Retina (tissue), 1 donor: ENCODE results near the gene SLC35F2.
A peak's percentile ranks its signal among the peaks of the same experiment; 100 is the strongest.
"Not testable (repeated sequence)": the region's sequence is repeated elsewhere in the genome, so short reads cannot be mapped to it uniquely, and the experiment has no call there.

Experiments
- DNase-seq: peaks from one replicate; pipeline ENCODE4 v3.0.0-alpha.2; 2016

Gene SLC35F2

DNA sequence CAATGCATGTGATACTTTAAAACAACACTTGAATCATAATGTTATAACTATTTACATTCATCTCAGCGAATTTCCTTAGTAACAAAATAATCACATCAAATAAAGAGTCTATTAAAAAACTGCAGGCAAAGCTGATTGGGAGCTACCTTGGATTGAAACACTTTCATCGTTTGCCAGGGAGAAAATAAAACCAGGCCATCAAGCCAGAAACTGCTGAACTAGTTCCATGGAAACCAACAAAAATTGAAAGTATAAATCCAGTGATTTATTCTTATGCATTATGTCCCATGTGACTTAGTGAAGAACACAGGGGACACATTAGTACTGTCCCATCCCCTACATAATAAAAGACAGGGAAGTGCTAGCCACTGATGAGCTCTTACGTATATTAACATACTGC is 21.7 kb downstream of the SLC35F2 start:
- DNase-seq: no peak

DNA sequence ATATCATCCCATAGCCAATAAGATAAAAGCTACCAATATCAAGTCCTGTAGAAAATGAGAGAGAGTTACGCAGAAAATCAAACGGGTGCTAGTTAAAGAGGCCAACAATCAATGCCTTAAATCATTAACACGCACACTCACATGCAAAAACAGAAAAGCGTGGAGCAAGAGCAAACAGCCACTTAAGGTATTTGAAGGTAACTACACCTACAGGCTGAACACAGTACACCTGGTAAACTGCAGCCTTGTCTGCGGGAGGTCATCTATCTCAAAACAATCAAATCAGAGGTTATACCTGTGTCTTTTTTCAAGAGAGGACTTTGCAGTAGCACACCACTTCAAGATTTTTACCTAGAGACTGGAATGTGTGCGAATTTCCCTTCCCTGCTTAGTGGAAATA is 23.6 kb downstream of the SLC35F2 start:
- no peak for DNase-seq

DNA sequence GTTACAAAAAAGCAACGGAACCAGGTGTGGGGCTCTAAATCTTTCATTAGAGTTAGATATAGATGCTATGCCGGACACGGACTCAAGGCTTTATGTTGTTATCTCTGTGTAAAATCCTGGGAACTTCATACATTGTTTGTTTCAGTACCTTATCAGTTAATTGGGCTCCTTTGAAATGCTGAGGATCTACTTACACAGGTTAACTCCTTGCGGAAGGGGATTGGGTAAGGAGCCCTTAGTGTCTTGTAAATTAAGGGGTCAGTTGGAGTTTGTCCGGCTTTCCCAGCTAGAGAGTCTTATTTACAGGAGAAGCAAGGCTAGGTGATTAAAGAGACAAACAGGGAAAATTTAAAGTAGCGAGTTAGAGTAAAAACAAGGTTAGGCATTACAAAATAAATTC is 24.7 kb downstream of the SLC35F2 start:
- DNase-seq: not testable (repeated sequence)

DNA sequence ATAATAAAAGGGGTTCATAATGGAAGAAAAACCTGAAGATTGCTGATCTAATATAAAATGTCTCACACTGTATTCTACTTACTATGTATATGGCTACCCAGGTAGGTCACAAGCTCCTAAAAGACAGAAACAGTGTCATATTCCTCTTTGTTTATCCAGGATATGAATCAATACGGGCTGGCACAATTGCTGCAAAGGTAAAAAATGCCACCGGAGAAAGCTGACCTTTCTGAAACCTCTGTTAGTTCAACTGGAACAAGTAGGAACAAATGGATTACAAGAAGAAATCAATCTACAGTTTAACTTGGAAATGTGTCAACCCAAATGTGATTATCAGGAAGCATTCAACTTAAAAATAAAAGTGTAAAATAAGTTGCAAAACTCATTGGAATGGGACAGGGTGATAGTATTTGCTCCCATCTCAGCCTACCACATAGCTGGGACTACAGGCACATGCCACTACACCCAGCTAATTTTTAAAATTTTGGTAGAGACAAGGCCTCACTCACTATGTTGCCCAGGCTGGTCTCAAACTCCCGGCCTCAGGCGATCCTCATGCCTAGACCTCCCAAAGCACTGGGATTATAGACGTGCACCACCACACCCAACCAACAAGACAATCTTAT is 27.6 kb downstream of the SLC35F2 start:
- no peak for DNase-seq

DNA sequence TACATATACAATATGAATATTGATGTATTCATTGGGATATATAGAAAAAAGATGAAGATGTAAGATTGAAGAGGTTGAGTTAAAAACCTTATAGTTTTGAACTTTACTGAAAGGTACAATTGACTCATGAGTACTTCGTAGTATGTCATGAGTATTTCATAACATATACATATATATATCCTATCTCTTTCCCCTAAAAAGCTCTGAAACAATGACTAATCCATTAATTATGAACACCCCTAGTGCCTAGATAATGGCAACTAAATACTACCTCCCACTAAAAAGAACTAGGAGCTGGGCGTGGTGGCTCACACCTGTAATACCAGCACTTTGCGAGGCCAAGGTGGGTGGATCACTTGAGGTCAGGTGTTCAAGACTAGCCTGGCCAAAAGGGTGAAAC is 31.5 kb downstream of the SLC35F2 start:
- no peak for DNase-seq

DNA sequence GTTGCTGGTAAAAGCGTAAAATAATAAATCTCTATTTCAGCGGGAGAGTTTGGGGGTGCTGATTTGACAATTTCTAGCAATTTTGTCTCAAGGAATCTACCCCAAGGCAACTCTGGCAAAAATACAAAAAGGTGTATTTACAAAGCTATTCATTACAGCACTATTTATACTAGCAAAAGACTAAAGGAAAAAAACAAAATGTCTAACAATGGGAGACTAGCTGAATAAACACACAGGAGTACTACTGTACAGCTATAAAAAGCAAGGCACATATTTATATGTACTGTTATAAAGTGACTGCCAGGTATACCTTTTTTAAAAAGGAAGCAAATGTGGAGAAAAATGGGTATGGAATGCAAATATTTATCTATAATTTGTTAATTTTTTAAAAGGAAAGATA is 32.7 kb downstream of the SLC35F2 start:
- DNase-seq: no peak

DNA sequence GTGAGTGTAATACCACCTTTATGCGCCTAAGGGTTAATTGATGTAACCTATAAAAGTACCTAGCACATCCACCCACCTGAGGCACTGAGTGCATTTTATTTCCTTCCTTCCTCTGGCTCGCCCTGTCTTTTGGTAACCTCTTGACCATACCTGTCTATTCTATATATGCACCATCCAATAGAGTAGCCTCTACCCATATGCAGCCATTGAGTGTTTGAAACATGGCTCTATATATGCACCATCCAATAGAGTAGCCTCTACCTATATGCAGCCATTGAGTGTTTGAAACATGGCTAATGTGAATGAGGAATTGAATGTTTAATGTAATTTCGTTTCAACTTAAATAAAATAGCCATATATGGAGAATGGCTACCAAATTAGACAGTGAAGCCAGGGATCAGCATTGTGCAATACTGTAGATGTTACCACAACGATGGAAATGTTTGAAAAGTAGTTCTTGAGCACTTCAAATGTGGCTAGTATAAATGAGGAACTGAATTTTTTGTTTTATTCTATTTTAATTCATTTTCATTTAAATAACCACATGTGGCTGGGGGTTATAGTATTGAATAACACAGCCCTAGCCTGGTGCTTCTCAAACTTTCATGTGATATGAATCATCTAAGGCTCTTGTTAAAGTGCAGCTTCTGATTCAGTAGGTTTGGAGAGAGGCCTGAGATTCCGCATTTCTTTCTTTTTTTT is 33.8 kb downstream of the SLC35F2 start:
- DNase-seq: no peak

DNA sequence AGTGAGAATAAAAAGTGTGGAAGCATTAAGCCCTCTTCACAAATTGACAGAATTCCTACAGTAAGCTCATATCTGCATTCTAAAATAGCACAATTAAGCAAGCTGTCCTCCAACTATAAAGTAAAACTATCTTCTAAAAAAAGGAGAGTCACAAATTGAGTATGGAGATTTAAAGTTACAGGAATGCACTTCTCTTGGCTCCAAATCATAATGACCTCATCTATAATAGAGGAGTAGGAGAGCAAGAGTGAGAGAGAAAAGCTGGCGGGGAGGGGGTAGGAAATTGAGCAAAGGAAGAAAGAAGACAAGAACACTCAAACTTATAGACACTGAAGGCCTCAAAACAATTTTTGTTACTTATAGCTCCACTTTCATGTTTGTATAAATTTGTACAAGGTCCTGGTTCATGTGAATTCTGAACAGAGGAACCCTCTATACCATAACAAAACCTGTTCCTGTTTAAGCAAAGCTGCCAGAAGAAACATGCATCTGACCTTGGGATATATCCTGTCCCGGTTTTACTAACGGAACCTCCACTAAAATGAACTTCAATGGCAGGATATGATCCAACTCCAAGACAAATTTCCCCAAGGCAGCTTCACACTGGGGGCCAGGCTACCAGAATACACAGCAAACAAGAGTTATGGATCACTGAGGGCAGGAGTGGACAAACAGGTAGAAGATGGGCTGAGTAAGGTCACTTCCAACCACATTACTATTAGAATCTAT is 37.2 kb downstream of the SLC35F2 start:
- no peak for DNase-seq

DNA sequence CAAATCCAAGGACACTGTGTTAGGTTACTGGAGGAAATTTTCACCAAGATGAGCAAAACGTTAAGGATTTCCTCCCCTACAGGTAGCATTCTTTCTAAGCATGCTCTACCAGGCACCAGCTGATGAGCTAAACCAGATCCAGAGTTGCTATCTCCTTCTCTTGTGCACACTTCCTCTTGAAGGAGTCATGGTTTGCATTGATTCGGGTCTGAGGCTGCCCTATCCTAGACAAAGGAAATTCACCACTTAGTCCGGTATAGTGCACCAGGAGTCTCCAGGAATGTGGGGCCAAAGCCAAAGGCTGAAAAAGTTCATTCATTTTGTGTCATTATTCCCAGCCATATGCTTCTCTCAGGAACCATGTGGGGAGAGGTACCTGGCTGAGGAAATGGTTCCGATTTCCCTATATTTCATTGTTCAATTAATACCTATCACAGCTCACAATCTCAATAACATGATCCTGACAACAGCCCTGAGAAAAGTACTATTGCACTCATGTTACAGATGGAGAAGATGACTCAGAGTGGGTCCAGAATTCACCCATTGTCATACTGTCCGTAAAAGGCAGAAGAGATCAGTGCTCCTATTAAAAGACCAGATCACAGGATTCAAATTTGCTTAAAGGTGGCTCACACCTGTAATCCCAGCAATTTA is 39.1 kb downstream of the SLC35F2 start:
- DNase-seq: no peak

DNA sequence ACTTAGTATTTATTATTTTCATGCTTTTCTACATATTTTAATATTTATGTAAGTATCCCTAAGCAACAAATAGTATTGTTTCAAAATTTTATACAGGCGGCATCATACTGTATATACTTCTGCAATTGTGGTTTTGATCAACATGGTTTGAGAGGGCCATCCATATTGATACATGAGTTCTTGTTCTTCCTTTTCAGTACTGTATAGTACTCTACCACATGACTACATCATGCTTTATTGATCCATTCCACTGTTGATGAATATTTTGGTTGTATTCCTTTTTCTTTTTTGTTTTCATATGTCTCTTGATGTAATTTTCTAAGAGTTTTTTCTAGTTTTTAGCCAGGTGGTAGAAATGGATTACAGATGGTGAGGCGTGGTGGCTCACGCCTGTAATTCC is 40.1 kb downstream of the SLC35F2 start:
- no peak for DNase-seq

DNA sequence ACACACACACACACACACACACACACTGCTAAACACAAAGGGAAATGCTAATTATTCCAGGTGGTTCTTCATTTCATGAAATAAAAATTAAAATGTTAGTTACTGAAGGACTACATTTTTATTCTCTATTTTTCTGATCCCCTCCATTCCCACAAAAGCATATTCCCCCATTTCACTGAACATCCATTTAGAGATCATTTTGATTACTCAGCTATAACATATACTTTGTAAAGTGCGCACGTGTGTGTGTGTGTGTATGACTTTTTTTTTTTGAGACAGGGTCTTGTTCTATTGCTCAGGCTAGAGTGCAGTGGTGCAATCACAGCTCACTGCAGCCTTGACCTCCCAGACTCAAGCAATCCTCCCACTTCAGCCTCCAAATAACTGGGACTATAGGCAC is 42.6 kb downstream of the SLC35F2 start:
- DNase-seq: no peak

DNA sequence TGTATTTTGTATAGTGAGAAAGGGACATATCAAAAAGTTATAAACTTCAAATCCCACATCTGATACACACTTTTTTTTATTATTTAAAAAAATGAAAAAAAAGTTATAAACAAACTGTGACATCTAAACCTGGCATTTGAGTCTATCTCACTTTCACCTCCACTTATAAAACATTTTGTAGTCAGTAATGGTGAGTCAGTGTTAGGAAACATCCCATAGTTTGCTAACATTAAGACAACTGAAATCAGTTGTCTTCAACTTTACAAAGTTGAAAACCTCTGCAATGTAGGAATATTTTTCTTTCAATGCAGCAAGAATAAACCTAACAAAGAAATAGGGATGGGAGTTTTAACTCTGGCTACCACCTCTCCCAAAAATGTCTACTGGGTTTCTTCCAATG is 47.7 kb downstream of the SLC35F2 start:
- DNase-seq: no peak

DNA sequence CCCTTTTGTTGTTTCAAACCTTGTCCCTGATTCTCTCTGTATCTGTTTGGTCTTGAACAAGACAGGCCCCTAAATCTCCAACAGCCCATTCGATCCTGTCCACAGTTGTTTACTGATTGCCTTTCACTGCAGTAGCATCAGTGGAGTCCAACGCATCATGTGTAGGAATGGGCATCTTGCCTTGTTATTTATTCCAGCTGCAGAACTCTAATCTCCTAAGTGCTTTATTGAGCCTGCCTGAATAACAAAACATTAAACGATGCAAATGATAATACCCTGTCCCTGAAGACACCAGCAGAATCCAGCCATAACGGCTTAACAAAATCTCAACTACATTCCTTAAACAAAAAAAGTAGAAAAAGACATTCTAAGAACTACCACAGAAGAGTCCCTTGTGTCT is 50.1 kb downstream of the SLC35F2 start:
- no peak for DNase-seq

DNA sequence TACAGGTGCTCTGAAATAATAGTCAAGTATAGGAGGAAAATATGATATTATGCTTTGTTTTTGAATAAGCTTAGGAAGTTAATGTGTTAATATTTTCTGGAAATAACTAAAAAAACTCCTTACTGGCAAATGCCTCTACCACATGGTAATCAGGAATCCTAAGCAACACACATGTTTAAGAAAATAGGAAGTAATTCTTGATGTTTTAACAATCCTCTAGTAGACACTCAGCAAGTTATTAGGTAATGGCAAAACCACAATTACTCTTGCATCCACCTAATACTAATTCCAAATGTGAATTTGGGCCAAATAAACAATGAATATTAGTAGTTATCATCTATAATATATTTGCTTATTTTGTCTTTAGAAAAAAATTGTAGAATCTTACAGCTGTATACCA is 53.6 kb downstream of the SLC35F2 start:
- DNase-seq: no peak

DNA sequence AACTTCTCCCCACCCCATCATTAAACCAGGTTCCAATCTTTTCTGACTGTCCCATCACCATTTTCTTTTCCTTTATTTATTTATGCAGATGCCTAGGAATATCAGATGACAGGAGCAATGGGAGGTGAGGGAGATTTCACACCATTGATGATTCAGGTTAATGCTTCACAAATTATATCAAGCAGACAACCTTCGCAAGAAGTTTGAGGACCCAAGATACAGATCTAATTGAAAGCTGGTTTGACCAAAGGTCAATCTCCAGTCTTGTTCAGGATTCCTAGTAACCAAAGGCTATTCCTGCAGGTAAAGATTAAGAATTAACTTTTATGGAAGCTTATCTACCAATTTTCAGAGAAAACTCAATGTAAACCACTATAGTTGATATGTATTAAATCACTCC is 54.4 kb downstream of the SLC35F2 start:
- DNase-seq: no peak

DNA sequence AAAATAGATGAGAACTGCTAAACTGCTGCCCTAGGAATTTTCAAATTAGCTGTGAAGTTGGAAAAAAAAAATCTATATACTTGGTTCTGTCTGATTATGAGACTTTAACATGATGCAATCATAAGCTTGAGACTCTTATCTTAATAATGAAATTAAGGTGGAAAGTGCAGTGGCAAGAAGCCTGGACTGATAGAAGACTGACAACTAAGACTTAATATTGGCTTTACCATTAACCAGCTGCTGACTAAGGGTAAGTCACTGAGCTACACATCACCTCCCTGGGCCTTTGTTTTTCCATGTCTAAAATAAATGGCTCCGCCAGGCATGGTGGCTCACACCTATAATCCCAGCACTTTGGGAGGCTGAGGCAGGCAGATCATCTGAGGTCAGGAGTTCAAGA is 56.9 kb downstream of the SLC35F2 start:
- no peak for DNase-seq

DNA sequence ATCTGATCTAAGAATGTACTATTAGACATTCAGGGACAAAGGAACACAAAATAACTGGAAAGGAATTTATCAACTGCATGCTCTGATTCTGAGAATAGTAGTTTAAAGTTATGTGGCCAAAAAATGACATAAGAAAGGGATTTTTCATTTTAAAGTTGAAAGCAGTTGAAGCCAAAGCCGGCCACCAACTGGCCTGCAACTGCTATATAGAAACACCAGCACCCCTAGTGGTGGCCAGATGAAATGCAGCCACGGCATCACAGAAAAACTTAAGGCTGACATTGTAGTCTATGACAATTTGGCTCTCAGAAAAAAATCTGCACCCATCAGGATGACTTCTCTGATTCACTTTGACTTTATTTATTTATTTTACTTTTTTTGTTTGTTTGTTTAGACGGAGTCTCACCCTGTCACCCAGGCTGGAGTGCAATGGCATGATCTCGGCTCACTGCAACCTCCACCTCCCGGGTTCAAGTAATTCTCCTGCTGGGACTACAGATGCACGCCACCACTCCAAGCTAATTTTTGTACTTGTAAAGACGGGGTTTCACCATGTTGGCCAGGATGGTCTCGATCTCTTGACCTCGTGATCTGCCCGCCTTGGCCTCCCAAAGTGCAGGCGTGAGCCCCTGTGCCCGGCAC is 59.2 kb downstream of the SLC35F2 start:
- peak; percentile 63 for DNase-seq

DNA sequence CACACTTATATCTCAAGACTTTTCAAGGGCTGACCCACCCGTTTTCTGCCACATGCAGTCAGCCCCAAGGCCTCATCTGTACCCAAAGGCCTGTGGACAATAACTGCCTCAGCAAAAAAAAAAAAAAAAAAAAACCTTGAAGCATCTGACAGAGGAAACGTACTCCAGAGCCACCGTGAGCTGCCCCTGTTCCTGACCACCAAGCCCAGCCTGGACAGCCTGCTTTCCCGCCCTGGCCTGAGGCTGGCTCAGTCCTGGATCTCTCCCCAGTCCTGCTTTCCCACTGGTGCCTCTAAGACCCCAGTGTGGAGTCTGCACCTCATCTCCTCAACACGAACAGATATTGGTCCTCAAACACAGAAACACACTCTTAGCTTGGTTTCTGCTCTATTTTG is 66.5 kb downstream of the SLC35F2 start:
- DNase-seq: no peak

DNA sequence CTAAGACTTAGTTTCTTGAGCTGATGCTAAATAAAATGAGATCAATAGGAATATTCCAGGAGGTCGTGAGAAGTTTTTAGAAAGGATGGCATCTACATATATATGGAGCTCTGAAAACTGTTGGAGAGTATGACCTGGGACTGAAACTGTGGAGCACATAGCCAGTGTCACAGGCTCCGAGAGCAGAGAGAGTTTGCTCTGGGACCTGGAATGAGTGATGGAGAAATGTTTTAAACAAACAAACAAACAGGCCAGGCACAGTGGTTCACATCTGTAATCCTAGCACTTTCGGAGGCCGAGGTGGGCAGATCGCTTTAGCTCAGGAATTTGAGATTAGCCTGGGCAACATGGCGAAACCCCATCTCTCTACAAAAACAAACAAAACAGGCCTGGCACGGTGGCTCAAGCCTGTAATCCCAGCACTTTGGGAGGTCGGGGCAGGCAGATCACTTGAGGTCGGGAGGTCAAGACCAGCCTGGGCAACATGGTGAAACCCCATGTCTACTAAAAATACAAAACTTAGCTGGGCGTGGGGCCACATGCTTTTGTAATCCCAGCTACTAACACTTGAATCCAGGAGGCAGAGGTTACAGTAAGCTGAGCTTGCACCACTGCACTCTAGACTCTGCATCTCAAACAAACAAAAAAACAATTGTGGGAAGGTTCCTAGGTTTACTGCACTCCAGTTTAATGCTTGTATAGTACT is 67.1 kb downstream of the SLC35F2 start:
- DNase-seq: no peak

DNA sequence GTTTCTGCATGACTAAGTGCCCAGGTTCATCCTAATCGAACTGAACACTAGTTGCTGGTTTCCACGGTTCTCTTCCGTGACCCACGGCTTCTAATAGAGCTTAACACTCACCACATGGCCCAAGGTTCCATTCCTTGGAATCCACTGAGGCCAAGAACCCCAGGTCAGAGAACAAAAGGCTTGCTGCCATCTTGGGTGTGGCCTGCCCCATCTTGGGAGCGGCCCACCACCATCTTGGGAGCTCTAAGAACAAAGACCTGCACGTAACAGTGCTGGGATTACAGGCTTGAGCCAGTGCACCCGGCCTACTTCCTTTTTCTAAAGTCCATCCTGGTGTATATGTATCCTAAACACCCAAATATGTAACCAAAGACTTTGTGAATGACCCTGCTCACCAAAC is 68.8 kb downstream of the SLC35F2 start:
- DNase-seq: no peak

DNA sequence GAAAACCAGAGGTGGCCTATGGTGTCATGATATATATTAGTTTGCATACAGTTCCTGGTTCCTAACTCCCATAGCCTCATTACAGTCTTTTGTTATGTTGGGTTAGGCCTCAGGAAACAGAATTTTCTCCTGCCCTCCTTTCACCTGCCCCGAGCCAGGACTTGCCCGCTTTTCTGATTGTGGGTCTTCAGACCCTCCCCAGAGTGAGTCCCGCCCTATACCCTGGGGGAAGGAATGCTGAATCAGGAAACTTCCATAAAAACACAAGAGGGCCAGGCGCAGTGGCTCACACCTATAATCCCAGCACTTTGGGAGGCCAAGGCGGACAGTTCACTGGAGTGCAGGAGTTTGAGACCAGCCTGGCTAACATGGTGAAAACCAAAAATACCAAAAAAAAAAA is 70.9 kb downstream of the SLC35F2 start:
- DNase-seq: no peak

DNA sequence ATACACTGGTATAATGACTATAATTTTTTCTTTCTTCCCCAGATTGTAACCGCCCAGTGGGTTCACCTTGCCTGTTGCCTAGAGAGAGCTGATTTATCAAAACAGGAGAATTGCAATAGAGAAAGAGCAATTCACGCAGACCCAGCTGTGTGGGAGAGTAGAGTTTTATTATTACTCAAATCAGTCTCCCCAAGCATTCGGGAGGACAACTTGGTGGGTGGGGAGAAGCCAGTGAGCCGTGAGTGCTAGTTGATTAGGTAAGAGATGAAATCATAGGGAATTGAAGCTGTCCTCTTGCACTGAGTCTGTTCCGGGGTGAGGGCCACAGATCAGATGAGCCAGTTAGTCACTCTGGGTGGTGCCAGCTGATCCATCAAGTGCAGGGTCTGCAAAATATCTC is 73.2 kb downstream of the SLC35F2 start:
- DNase-seq: no peak

DNA sequence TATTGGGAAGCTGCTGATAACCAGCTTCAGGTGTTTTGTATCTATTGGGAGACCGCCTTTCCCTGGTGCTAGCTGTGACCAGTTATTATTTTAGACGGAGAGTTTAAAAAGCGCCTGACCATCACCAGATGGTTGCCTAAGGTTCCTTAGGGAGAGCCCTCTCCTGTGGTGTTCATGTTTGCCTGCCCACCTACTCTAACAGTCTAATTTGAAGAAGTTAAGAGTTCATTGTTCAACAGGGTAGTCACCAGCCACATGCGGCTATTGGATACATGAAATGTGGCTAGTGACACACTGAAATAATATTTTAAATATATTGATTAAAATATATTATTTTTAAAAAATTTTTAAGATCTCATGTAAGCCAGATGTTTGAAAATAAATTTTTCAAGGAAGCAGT is 75.5 kb downstream of the SLC35F2 start:
- no peak for DNase-seq
